Measurements from ENCODE around the gene PRKCZ. TPM values are rescaled to one million over a fixed set of nuclear protein-coding genes. Genes with fewer than 3 reads are reported as not detected.

The PRKCZ gene
- total and polyA plus RNA-seq, 9 of the 15 experiments (the other 6 are each of a cell fraction or from before 2014, with no cell fraction given), result 0.07 to 3.1 (median 1.3) TPM

GRCh38 chr1:2226525-2227345, 176.5 kb downstream of the PRKCZ start (continued):
- no peak for TF ChIP-seq POLR2AphosphoS5 (IDR thresholded peaks at IDR 0.05; ENCODE audit: control insufficient read depth, insufficient read depth, low read depth, low read length)
- TF ChIP-seq, protein P1, sequence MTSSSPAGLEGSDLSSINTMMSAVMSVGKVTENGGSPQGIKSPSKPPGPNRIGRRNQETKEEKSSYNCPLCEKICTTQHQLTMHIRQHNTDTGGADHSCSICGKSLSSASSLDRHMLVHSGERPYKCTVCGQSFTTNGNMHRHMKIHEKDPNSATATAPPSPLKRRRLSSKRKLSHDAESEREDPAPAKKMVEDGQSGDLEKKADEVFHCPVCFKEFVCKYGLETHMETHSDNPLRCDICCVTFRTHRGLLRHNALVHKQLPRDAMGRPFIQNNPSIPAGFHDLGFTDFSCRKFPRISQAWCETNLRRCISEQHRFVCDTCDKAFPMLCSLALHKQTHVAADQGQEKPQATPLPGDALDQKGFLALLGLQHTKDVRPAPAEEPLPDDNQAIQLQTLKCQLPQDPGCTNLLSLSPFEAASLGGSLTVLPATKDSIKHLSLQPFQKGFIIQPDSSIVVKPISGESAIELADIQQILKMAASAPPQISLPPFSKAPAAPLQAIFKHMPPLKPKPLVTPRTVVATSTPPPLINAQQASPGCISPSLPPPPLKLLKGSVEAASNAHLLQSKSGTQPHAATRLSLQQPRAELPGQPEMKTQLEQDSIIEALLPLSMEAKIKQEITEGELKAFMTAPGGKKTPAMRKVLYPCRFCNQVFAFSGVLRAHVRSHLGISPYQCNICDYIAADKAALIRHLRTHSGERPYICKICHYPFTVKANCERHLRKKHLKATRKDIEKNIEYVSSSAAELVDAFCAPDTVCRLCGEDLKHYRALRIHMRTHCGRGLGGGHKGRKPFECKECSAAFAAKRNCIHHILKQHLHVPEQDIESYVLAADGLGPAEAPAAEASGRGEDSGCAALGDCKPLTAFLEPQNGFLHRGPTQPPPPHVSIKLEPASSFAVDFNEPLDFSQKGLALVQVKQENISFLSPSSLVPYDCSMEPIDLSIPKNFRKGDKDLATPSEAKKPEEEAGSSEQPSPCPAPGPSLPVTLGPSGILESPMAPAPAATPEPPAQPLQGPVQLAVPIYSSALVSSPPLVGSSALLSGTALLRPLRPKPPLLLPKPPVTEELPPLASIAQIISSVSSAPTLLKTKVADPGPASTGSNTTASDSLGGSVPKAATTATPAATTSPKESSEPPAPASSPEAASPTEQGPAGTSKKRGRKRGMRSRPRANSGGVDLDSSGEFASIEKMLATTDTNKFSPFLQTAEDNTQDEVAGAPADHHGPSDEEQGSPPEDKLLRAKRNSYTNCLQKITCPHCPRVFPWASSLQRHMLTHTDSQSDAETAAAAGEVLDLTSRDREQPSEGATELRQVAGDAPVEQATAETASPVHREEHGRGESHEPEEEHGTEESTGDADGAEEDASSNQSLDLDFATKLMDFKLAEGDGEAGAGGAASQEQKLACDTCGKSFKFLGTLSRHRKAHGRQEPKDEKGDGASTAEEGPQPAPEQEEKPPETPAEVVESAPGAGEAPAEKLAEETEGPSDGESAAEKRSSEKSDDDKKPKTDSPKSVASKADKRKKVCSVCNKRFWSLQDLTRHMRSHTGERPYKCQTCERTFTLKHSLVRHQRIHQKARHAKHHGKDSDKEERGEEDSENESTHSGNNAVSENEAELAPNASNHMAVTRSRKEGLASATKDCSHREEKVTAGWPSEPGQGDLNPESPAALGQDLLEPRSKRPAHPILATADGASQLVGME (CRISPR knock-in tag; IDR thresholded peaks at IDR 0.05), result no peak
- TF ChIP-seq NR4A1 (CRISPR knock-in tag; IDR thresholded peaks at IDR 0.05), result no peak
- no peak for TF ChIP-seq NR4A1 (tag; IDR thresholded peaks at IDR 0.05)
- TF ChIP-seq ZNF699 (CRISPR knock-in tag; IDR thresholded peaks at IDR 0.05; ENCODE audit: insufficient replicate concordance), result no peak
- TF ChIP-seq, protein P2, sequence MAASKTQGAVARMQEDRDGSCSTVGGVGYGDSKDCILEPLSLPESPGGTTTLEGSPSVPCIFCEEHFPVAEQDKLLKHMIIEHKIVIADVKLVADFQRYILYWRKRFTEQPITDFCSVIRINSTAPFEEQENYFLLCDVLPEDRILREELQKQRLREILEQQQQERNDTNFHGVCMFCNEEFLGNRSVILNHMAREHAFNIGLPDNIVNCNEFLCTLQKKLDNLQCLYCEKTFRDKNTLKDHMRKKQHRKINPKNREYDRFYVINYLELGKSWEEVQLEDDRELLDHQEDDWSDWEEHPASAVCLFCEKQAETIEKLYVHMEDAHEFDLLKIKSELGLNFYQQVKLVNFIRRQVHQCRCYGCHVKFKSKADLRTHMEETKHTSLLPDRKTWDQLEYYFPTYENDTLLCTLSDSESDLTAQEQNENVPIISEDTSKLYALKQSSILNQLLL (CRISPR knock-in tag; IDR thresholded peaks at IDR 0.05; ENCODE audit: borderline replicate concordance), result no peak
- TF ChIP-seq NFE2L1 (tag; IDR thresholded peaks at IDR 0.05; ENCODE audit: borderline replicate concordance, low read depth), result no peak
- TF ChIP-seq NFRKB (IDR thresholded peaks at IDR 0.05; ENCODE audit: low read depth), result no peak
- no peak for TF ChIP-seq E4F1 (CRISPR knock-in tag; IDR thresholded peaks at IDR 0.05; ENCODE audit: borderline replicate concordance)
- TF ChIP-seq C11orf30 (IDR thresholded peaks at IDR 0.05; ENCODE audit: low read depth), result no peak
- no peak for TF ChIP-seq HIVEP1 (CRISPR knock-in tag; IDR thresholded peaks at IDR 0.05)
- no peak for TF ChIP-seq DMBX1 (CRISPR knock-in tag; IDR thresholded peaks at IDR 0.05; ENCODE audit: borderline replicate concordance)
- TF ChIP-seq RBBP5 (IDR thresholded peaks at IDR 0.05; ENCODE audit: borderline replicate concordance, insufficient read depth, low read length, poor library complexity, severe bottlenecking), result no peak
- no peak for TF ChIP-seq MECOM (CRISPR knock-in tag; IDR thresholded peaks at IDR 0.05)
- TF ChIP-seq BHLHE40 (IDR thresholded peaks at IDR 0.05; ENCODE audit: low read length), result peak; percentile 2; the same call in 1 of the 2 replicates
- peak; percentile 66 for TF ChIP-seq PCBP1 (IDR thresholded peaks at IDR 0.05; ENCODE audit: low read depth, low read length, poor library complexity, severe bottlenecking)
